MCF 10A (cell line): ENCODE measurements around the gene GPRC5A. TPM values are rescaled to one million over a fixed set of nuclear protein-coding genes. Genes with fewer than 3 reads are reported as not detected.

ENCODE experiments used
- BruUV-seq: library from RNA; stranded (reverse); fragments of 400-500 nt; replicated peaks from 2 replicates; lab custom pipeline; 2021; lab: Mats Ljungman, UMichigan
- CTCF ChIA-PET: fragments of 300-600 bp; sonication (Branson Sonifier 250); formaldehyde crosslinking; extraction: SDS; loops from one replicate; lab custom pipeline; 2021; ENCODE audit warnings: antibody characterized with exemption, inconsistent platforms; lab: Yijun Ruan, JAX
- POLR2A ChIA-PET: fragments of 300-600, 350-650 bp; sonication (Branson Sonifier 250); formaldehyde crosslinking; extraction: SDS; loops from one replicate; lab custom pipeline; 2020; ENCODE audit warnings: antibody characterized with exemption, inconsistent platforms; lab: Yijun Ruan, JAX
- DNase-seq: peaks from one replicate; pipeline ENCODE4 v3.0.0-alpha.2; 2018; ENCODE audit not compliant: unreplicated experiment
- H3K27ac Mint-ChIP-seq: one replicate; pipeline ENCODE4 v1.8.0; 2022; ENCODE audit warnings: mild to moderate bottlenecking, low read depth, mixed read lengths; ENCODE audit not compliant: unreplicated experiment
- H3K27me3 Mint-ChIP-seq: one replicate; pipeline ENCODE4 v1.8.0; 2022; ENCODE audit warnings: mixed read lengths; ENCODE audit not compliant: insufficient read depth, unreplicated experiment
- H3K36me3 Mint-ChIP-seq: one replicate; pipeline ENCODE4 v1.8.0; 2022; ENCODE audit warnings: mild to moderate bottlenecking, moderate library complexity, mixed read lengths; ENCODE audit not compliant: insufficient read depth, unreplicated experiment
- H3K4me1 Mint-ChIP-seq: one replicate; pipeline ENCODE4 v1.8.0; 2022; ENCODE audit warnings: mixed read lengths; ENCODE audit not compliant: insufficient read depth, unreplicated experiment
- H3K4me3 Mint-ChIP-seq: one replicate; pipeline ENCODE4 v1.8.0; 2022; ENCODE audit warnings: mild to moderate bottlenecking, moderate library complexity, mixed read lengths; ENCODE audit not compliant: unreplicated experiment
- H3K9me3 Mint-ChIP-seq: one replicate; pipeline ENCODE4 v1.8.0; 2022; ENCODE audit warnings: mixed read lengths; ENCODE audit not compliant: unreplicated experiment
- CTCF ChIP-seq: fragments of 200-600 bp; IDR thresholded peaks from one replicate; pipeline ENCODE4 v1.8.0; 2022; ENCODE audit warnings: antibody characterized with exemption, mild to moderate bottlenecking; ENCODE audit not compliant: unreplicated experiment
- intact Hi-C: fragments of 100-400 bp; cut with micrococcal nuclease; formaldehyde crosslinking; loops from 2 replicates; pipeline ENCODE4 v1.14.1; 2022
- total RNA-seq: library from RNA; stranded (reverse); gene quantifications from 2 replicates; pipeline ENCODE4 v1.2.3, GENCODE V29; 2022

GPRC5A gene
- total RNA-seq, 1 experiment from 2014 or later, result 24.1 TPM

- DNase-seq, result peak; percentile 93
- CTCF ChIA-PET, result interaction anchor here (0.5 to 2.9 kb wide), 12 partner anchors 8 to 298 kb away, joined by 3 to 22 read pairs (median 3); partner anchors contain the start of gene GPRC5A
- H3K27ac Mint-ChIP-seq, result peak overlapping the region; percentile 86
- TSS peak; percentile 14 for BruUV-seq
- peaks cover 6% of the 10 kb centered on the region for H3K36me3 Mint-ChIP-seq
- H3K4me1 Mint-ChIP-seq, result peaks cover 50% of the 10 kb centered on the region
- POLR2A ChIA-PET, result interaction anchor here (0.6 to 5.3 kb wide), 21 partner anchors 8 to 657 kb away, joined by 3 to 81 read pairs (median 4); partner anchors contain the start of genes DDX47 and GPRC5A
- no peak for TF ChIP-seq CTCF
- H3K27me3 Mint-ChIP-seq, result no peaks in the 10 kb centered on the region
- peak overlapping the region; percentile 68 for H3K4me3 Mint-ChIP-seq
- no peaks in the 10 kb centered on the region for H3K9me3 Mint-ChIP-seq
- intact Hi-C loops, result loop anchor here (5.0 kb wide), 2 partner anchors 182 to 203 kb away; partner anchors contain the start of genes CDKN1B and GSG1
These were observed 8.4 kb downstream of the GPRC5A start for GRCh38 chr12:12899530-12900380.

- ChIA-PET POLR2A (interaction anchor here (0.7 to 5.3 kb wide), 17 partner anchors 9 to 311 kb away, joined by 3 to 81 read pairs (median 4); partner anchors contain the start of genes DDX47, EMP1 and GPRC5A), CTCF (interaction anchor here (0.5 to 2.9 kb wide), 5 partner anchors 9 to 1474 kb away, joined by 3 to 22 read pairs (median 4); partner anchors contain the start of gene GPRC5A)
- peak overlapping the region; percentile 68 for H3K4me3 Mint-ChIP-seq
- DNase-seq, result no peak
- H3K36me3 Mint-ChIP-seq, result peaks cover 10% of the 10 kb centered on the region
- H3K4me1 Mint-ChIP-seq, result peaks cover 53% of the 10 kb centered on the region
- H3K9me3 Mint-ChIP-seq, result no peaks in the 10 kb centered on the region
- H3K27ac Mint-ChIP-seq, result peak overlapping the region; percentile 91
- no peaks in the 10 kb centered on the region for H3K27me3 Mint-ChIP-seq
- intact Hi-C loops, result loop anchor here (5.0 kb wide), 2 partner anchors 183 to 202 kb away; partner anchors contain the start of genes CDKN1B and GSG1
- BruUV-seq, result TSS peak; percentile 75
- TF ChIP-seq CTCF, result no peak
These were observed 9.4 kb downstream of the GPRC5A start for GRCh38 chr12:12900786-12901157.

GRCh38 chr12:12901158-12901791, 9.9 kb downstream of the GPRC5A start:
- Mint-ChIP-seq H3K4me1 (peaks cover 53% of the 10 kb centered on the region), H3K27me3 (no peaks in the 10 kb centered on the region), H3K36me3 (peaks cover 15% of the 10 kb centered on the region), H3K27ac (peak overlapping the region; percentile 91), H3K4me3 (peak overlapping the region; percentile 68), H3K9me3 (no peaks in the 10 kb centered on the region)
- intact Hi-C loops, result loop anchor here (5.0 kb wide), 2 partner anchors 184 to 201 kb away; partner anchors contain the start of genes CDKN1B and GSG1
- TF ChIP-seq CTCF, result no peak
- ChIA-PET CTCF (interaction anchor here (0.7 to 2.9 kb wide), 9 partner anchors 10 to 311 kb away, joined by 3 to 22 read pairs (median 7); partner anchors contain the start of gene GPRC5A), POLR2A (interaction anchor here (0.6 to 5.3 kb wide), 22 partner anchors 10 to 322 kb away, joined by 3 to 81 read pairs (median 4); partner anchors contain the start of genes DDX47, EMP1 and GPRC5A)
- no TSS peak for BruUV-seq
- peak; percentile 96 for DNase-seq
